ENCODE measurements around the gene TMEM209.
"Not testable (repeated sequence)": the region's sequence is repeated elsewhere in the genome, so short reads cannot be mapped to it uniquely, and the experiment has no call there.

The TMEM209 gene

GRCh38 chr7:130216750-130217149 is 11.5 kb upstream of the TMEM209 start:
- no peak for DNase-seq

DNA sequence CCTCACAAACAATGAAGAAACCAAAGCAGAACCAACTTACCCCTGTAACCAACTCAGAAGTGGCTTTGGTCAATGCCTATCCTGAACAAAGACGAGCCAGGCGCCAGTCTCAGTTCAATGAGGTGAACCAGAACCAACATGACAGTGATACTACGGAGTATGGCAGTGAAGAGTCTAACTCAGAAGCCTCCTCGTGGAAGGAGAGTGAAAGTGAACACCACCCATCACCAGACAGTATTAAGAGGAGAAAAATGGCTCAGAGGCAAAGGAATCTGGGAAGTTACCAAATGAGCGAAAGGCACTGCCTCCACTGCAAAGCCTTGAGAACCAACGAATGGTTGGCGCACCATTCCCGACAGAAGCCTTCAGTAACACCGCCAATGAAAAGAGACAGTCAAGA is 10.8 kb upstream of the TMEM209 start:
- DNase-seq, result no peak

- DNase-seq, result no peak
Measured at GRCh38 chr7:130213828-130214227, 8.6 kb upstream of the TMEM209 start.

- DNase-seq, result no peak
Measured at GRCh38 chr7:130210181-130210935, 5.2 kb upstream of the TMEM209 start.

- DNase-seq, result no peak
Measured at GRCh38 chr7:130208516-130208915, 3.3 kb upstream of the TMEM209 start.

DNA sequence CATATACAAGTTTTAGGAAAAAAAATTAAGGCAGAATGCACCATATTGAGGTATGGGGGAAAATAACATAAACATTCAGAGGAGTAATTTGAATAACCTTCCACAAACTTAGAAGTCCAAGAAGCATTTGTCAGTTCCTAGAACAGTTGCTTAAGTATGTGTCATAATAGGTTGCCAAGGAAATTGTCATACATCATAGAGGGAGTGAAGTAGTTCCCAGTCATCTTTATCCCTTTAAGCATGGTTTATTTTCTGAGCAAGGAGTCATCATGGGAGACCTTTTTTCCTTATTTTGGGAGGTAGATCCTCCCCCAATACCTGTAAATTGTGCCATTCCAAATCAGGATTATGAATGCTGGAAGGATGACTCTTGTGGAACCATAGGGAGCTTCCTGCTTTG is 2.4 kb upstream of the TMEM209 start, which contains the start of gene SSMEM1:
TSS of gene SSMEM1 (plus strand) at position 219 of the 400 bp plus-strand sequence. CDS start at position 270, 51 bp downstream.
- no peak for DNase-seq

- DNase-seq, result no peak
Measured at GRCh38 chr7:130207033-130207432, 1.8 kb upstream of the TMEM209 start.

- no peak for DNase-seq
Measured at GRCh38 chr7:130201796-130202195, 3.4 kb downstream of the TMEM209 start.

DNA sequence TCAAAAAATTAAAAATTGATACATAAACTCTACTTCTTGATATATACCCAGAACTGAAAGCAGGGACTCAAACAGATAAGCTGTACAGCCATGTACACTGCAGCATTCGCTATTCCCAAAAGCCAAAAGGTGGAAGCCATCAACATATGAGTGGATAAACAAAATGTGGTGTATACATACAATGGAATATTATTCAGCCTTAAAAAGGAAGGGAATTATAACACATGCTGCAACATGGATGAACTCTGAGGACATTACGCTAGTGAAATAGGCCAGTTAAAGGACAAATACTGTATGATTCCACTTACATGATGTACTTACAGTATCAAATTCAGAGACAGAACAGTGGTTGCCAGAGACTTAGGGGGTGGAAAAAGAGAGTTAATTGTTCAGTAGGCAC is 8.1 kb downstream of the TMEM209 start:
- DNase-seq, result no peak

DNA sequence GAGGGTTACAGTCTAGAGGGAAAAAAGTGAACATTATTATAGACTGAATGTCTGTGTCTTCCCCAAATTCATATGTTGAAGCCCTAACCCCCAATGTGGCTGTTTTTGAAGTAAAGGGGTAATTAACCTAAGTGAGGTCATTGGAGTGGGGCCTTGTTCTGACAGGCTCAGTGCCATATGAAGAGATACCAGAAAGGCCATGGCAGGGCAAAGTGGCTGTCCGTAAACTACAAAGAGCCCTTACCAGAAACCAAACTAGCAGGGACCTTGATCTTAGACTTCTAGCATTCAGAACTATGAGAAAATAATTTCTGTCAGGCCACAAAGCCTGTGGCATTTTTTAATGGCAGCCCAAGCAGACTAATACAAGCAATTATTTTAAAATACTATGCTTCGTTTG is 8.7 kb downstream of the TMEM209 start:
- no peak for DNase-seq

DNA sequence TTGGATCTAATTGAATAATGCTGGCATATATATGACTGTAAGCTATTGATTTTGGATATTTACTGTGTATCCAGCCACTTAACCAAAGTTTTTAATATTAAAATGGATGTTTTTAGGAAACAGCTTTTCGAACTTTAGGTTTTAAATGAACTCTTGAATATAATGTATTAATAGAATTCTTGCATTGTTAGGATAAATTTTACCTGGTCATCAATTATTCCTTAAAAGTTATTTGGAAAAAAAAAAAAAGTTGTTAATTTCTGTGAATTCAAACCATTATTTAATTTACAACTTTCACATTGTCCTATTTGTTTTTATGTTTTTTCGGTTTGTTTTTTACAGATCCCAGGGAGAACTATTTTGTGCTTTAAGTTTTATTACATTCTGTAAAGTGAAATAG is 9.8 kb downstream of the TMEM209 start:
- no peak for DNase-seq

- no peak for DNase-seq
Measured at GRCh38 chr7:130191791-130192190, 13.4 kb downstream of the TMEM209 start.

DNA sequence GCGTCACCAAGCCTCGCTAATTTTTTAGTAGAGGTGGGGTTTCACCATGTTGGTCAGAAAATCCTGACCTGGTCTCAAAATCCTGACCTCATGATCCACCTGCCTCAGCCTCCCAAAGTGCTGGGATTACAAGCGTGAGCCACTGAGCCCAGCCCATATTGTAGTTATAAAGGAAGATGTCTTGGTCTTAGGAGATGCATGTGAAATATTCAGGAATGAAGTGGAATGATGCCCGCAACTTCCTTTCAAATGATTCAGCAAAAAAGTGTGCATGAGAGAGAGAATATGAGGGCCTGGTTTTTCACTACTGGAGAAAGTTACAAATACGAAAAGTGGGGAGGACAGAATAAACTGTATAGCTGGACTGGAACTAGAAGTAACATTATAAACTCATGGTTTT is 15.9 kb downstream of the TMEM209 start:
- DNase-seq, result no peak

GRCh38 chr7:130187360-130187759 is 17.8 kb downstream of the TMEM209 start:
- DNase-seq, result no peak

GRCh38 chr7:130184349-130184748 is 20.9 kb downstream of the TMEM209 start:
- DNase-seq, result not testable (repeated sequence)

- DNase-seq, result no peak
Measured at GRCh38 chr7:130182990-130183389, 22.2 kb downstream of the TMEM209 start.

- no peak for DNase-seq
Measured at GRCh38 chr7:130181263-130181605, 24.0 kb downstream of the TMEM209 start.

DNA sequence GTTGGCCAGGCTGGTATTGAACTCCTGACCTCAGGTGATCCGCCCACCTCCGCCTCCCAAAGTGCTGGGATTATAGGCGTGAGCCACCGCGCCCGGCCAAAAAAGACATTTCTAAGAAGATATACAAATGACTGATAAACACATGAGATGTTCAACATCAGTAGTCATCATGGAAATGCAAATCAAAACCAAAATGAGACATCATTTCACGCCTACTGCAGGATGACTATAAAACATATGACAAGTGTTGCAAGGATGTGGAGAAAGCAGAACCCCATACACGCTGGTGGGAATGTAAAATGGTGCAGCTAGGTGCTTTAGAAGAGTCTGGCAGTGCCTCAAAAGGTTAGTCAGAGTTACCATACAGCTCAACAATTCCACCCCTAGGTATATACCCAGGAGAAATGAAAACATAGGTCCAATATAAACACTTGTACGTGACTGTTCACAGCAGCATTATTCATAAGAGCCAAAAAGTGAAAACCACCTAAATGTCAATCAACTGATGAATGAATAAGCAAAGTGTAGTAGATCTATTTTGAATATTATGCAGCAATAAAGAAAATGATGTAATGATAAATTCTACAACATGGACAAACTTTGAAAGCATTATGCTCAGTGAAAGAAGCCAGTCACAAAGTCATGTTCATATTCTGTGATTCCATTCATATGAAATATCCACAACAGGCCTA is 24.5 kb downstream of the TMEM209 start:
- no peak for DNase-seq

GRCh38 chr7:130179631-130180030 is 25.6 kb downstream of the TMEM209 start:
- no peak for DNase-seq

GRCh38 chr7:130178251-130178650 is 27.0 kb downstream of the TMEM209 start:
- DNase-seq, result no peak

DNA sequence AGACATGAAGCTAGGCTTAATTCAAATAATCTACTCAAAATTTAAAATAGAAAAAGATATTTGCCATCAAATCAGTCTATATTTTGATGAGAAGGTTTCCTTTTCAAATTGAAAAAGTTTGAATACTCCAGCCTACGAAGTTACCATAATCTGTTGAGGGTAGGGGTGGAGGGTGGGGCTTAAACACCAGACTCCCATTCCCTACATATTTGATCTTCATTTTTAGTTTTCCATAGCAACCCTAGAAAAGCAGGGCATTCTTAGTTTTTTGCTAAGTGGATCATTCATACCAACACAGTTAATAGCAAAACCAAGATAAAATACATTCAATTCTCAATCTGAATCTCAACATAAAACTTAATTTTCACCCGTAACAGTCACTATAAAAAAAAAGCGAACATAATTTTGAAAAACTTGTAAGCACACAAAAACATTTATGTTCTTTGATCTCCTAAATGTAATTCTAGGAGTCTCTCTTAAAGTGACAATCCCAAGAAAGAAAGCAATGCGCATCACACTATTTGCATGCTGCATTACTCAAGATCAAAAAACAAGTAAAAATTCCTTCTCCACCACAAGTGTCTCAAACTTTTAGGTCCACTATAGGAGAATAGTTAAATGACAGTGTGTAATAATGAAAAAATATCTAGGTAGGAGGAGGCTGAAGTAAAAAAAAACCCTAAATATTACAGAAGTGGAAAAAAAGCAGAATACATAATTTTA is 30.8 kb downstream of the TMEM209 start:
- DNase-seq, result no peak

DNA sequence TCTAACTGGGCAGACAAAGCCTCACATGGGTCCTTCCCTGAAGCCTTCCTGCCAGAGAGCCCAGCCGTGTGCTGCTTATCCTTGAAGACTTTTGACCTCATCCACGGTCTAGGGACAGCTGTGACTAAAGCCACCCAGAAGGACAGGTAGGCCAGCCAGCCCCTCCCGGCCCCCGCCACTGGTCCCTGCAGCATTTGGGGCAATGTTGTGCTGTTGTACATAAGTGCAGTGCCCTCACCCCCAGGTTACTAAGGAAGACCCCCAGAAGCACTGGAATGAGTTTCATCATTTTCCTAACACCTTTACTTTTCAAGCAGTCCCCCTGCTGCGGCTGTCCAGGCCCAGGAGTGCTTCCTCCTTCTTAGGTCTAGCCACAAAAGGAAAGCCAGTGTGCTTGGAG is 43.0 kb downstream of the TMEM209 start:
- DNase-seq, result no peak

DNA sequence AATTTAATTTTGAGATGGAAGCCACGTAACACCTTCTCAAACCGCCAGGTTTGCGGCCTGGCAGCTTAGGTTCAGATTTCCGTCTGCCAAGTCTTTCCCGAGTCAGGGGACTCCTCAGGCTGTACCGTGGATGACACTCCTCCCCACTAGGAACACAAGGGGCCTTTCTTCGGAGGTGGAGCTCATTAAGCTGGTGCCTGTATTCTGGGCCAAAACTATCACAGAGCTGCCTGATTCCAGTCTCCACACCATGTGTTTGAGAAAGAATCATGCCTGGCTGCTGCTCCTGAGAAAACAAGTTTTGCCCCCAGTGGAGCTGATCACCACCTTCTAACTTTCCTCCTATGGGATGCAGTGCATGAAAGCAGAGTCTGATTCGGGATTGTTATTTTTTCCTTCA is 44.8 kb downstream of the TMEM209 start:
- DNase-seq, result no peak

GRCh38 chr7:130160023-130160422 is 45.2 kb downstream of the TMEM209 start:
- DNase-seq, result no peak

All from 8988T (cell line).